Prostate gland (tissue), 2 donors: Measurements from ENCODE around the gene GZMH. TPM values are rescaled to one million over a fixed set of nuclear protein-coding genes. Genes with fewer than 3 reads are reported as not detected.

ENCODE experiments used
- DNase-seq: peaks from one replicate; pipeline ENCODE4 v3.0.0-alpha.2; 2019; ENCODE audit warnings: low spot score
- H3K27ac ChIP-seq, 2 donors: fragments of 200-600 bp; sonication (generic); 2 replicates each; pipeline ENCODE4 v1.5.1; 2017 to 2019
- H3K27me3 ChIP-seq: fragments of 200-600 bp; sonication (generic); replicated peaks from 2 replicates; pipeline ENCODE4 v1.5.1; 2019; ENCODE audit not compliant: insufficient read depth
- H3K36me3 ChIP-seq, 2 donors: fragments of 200-600 bp; sonication (generic); 1 replicate in 1 of 2; 2 replicates in 1 of 2; pipeline versions ENCODE4 v1.5.1 to v1.8.1; 2017 to 2019
- H3K4me1 ChIP-seq: fragments of 200-600 bp; sonication (generic); replicated peaks from 2 replicates; pipeline ENCODE4 v1.5.1; 2019
- H3K4me3 ChIP-seq, 2 donors: fragments of 200-600 bp; sonication (generic); 2 replicates each; pipeline ENCODE4 v1.5.1; 2017 to 2019
- H3K9me3 ChIP-seq: fragments of 200-600 bp; sonication (generic); 2 replicates; pipeline ENCODE4 v1.5.1; 2017
- POLR2A ChIP-seq: fragments of 450-650 bp; IDR thresholded peaks from one replicate; pipeline ENCODE4 v1.6.1; 2016; ENCODE audit warnings: antibody characterized with exemption, mild to moderate bottlenecking
- POLR2AphosphoS5 ChIP-seq: sonication (generic); formaldehyde crosslinking; IDR thresholded peaks from one replicate; pipeline ENCODE4 v1.6.1; 2017; ENCODE audit warnings: antibody characterized with exemption
- WGBS: methylation state at CpG from one replicate; pipeline ENCODE4 v1.1.5; 2018; 5-methylcytosine and 5-hydroxymethylcytosine counted together
- intact Hi-C: fragments of 100-400 bp; cut with DNase I; formaldehyde crosslinking; loops from one replicate; pipeline ENCODE4 v1.14.2; 2022
- total RNA-seq, 2 donors: library from RNA; depleted of rRNA; stranded (reverse); fragments of >200 nt; gene quantifications; one replicate each; pipeline ENCODE4 v1.1.0, GENCODE V29; 2016
- TF ChIP-seq, protein P1 (sequence below), 4 experiments: fragments of 200-600 bp in 2 of 4; fragments of 450-650 bp in 2 of 4; sonication (generic) in 2 of 4; IDR thresholded peaks; 1 replicate in 3 of 4; 2 replicates in 1 of 4; pipeline ENCODE4 v1.5.1; 2016 to 2019; ENCODE audit warnings: antibody characterized with exemption in 4 of 4, mild to moderate bottlenecking in 2 of 4, moderate library complexity in 2 of 4

GZMH gene
- total RNA-seq, 2 donors from 2014 or later, result 0.55 TPM; not detected in 1

DNA sequence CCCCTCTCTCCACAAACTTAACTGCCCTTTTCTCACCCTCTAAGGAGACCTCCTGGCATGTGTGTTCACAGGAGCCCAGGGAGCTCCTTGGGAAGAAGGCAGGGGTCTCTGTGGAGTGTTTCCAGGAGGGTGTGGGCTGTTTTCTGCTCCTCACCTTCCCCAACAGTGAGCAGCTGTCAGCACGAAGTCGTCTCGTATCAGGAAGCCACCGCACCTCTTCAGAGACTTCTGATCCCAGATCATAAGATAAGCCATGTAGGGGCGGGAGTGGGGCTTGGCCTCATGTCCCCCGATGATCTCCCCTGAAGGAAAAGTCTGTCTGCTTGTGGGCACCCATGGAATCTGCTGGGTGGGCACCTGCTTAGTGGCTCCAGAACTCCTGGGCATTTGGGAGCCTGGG lies 23.3 kb upstream of the GZMH start:
- 62% methylated on average over 6 of the region's 6 CpGs for WGBS
- DNase-seq, result no peak
- Histone ChIP-seq H3K9me3 (no peaks in the 10 kb centered on the region), H3K27ac (no peak overlapping the region), H3K4me1 (peaks cover 6% of the 10 kb centered on the region), H3K36me3 (no peaks in the 10 kb centered on the region), H3K4me3 (no peak overlapping the region), H3K27me3 (no peaks in the 10 kb centered on the region)
- TF ChIP-seq POLR2AphosphoS5 (no peak), POLR2A (no peak)
- TF ChIP-seq, protein P1, sequence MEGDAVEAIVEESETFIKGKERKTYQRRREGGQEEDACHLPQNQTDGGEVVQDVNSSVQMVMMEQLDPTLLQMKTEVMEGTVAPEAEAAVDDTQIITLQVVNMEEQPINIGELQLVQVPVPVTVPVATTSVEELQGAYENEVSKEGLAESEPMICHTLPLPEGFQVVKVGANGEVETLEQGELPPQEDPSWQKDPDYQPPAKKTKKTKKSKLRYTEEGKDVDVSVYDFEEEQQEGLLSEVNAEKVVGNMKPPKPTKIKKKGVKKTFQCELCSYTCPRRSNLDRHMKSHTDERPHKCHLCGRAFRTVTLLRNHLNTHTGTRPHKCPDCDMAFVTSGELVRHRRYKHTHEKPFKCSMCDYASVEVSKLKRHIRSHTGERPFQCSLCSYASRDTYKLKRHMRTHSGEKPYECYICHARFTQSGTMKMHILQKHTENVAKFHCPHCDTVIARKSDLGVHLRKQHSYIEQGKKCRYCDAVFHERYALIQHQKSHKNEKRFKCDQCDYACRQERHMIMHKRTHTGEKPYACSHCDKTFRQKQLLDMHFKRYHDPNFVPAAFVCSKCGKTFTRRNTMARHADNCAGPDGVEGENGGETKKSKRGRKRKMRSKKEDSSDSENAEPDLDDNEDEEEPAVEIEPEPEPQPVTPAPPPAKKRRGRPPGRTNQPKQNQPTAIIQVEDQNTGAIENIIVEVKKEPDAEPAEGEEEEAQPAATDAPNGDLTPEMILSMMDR (IDR thresholded peaks at IDR 0.05), result no peak
- intact Hi-C loops, result no loop called here

GRCh38 chr14:24632336-24632735 lies 22.9 kb upstream of the GZMH start:
- no peak overlapping the region for H3K4me3 ChIP-seq
- H3K9me3 ChIP-seq, result no peaks in the 10 kb centered on the region
- H3K4me1 ChIP-seq, result peaks cover 6% of the 10 kb centered on the region
- H3K27me3 ChIP-seq, result no peaks in the 10 kb centered on the region
- DNase-seq, result no peak
- WGBS, result 65% methylated on average over 4 of the region's 4 CpGs
- intact Hi-C loops, result no loop called here
- no peak overlapping the region for H3K27ac ChIP-seq
- H3K36me3 ChIP-seq, result no peaks in the 10 kb centered on the region
- no peak for TF ChIP-seq POLR2AphosphoS5
- TF ChIP-seq, protein P1 (IDR thresholded peaks at IDR 0.05), result no peak
- TF ChIP-seq POLR2A, result no peak

- Histone ChIP-seq H3K9me3 (no peaks in the 10 kb centered on the region), H3K4me1 (peaks cover 6% of the 10 kb centered on the region), H3K36me3 (no peaks in the 10 kb centered on the region), H3K4me3 (no peak overlapping the region), H3K27ac (no peak overlapping the region), H3K27me3 (no peaks in the 10 kb centered on the region)
- intact Hi-C loops, result no loop called here
- DNase-seq, result no peak
- TF ChIP-seq, protein P1 (IDR thresholded peaks at IDR 0.05), result no peak
- 91% methylated on average over 11 of the region's 11 CpGs for WGBS
Observed at GRCh38 chr14:24631749-24632335, 22.4 kb upstream of the GZMH start.

DNA sequence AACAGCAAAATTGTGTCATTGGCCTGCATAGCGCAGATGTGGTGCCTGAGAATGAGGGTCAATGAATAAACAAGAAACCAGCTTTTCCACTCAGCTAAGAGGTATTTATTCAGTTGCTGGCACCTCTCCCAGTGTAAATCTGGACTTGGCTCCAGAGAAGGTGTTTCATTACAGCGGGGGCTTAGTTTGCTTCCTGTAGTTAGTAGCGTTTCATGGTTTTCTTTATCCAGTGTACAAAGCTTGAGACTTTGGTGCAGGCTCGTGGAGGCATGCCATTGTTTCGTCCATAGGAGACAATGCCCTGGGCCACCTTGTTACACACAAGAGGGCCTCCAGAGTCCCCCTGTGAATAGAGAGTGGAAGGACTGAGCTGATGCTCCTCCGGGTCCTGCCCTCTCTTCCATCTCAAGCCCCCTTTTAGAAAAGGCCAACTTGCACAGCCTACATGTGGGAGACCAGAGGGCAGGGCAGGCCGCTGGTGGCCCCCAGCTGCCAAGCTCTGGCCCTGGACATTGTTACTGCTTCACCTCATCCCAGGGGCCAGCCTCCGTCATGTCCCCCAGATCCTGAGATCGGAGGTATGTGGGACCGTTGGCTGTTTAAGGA lies 21.5 kb upstream of the GZMH start:
- Histone ChIP-seq H3K4me1 (peaks cover 6% of the 10 kb centered on the region), H3K27ac (no peak overlapping the region), H3K4me3 (no peak overlapping the region), H3K36me3 (no peaks in the 10 kb centered on the region), H3K9me3 (no peaks in the 10 kb centered on the region), H3K27me3 (no peaks in the 10 kb centered on the region)
- TF ChIP-seq POLR2A (no peak), POLR2AphosphoS5 (peak; percentile 41)
- intact Hi-C loops, result no loop called here
- DNase-seq, result peak; percentile 47
- 56% methylated on average over 10 of the region's 10 CpGs for WGBS

GRCh38 chr14:24630087-24630871 lies 20.8 kb upstream of the GZMH start:
- Histone ChIP-seq H3K36me3 (no peaks in the 10 kb centered on the region), H3K4me1 (peaks cover 6% of the 10 kb centered on the region), H3K27me3 (no peaks in the 10 kb centered on the region), H3K4me3 (no peak overlapping the region), H3K9me3 (no peaks in the 10 kb centered on the region), H3K27ac (no peak overlapping the region)
- TF ChIP-seq, protein P1 (IDR thresholded peaks at IDR 0.05), result no peak
- TF ChIP-seq POLR2AphosphoS5 (no peak), POLR2A (no peak)
- no peak for DNase-seq
- intact Hi-C loops, result no loop called here
- 90% methylated on average over 3 of the region's 3 CpGs for WGBS
